ENCODE measurements around the gene TINCR. TPM values are rescaled to one million over a fixed set of nuclear protein-coding genes. Genes with fewer than 3 reads are reported as not detected.

Gene TINCR
- total and polyA plus RNA-seq, 2 of the 13 experiments (the other 11 are each of a cell fraction or from before 2014, with no cell fraction given) = 0.17 to 0.33 TPM

GRCh38 chr19:5554828-5555227 is 12.9 kb downstream of the TINCR start:
- TF ChIP-seq PBX2 (CRISPR knock-in tag; IDR thresholded peaks at IDR 0.05) (no peak), ZUFSP (CRISPR knock-in tag; IDR thresholded peaks at IDR 0.05; ENCODE audit: borderline replicate concordance) (no peak)
- Histone ChIP-seq H4K20me1 (ENCODE audit: insufficient read depth, low read length) (no peaks in the 10 kb centered on the region), H2AFZ (ENCODE audit: low read length) (no peak overlapping the region), H3K79me2 (ENCODE audit: insufficient read depth, low read length) (no peaks in the 10 kb centered on the region), H3K9ac (ENCODE audit: insufficient read depth, low read depth, low read length) (no peak overlapping the region), H3K27ac (ENCODE audit: extremely low read length, insufficient read depth, low read length) (no peak overlapping the region), H3K4me3 (replicated peaks in 1 of 3; ENCODE audit: insufficient read depth in 1 of 3, low read depth in 2 of 3, low read length in 3 of 3) (no peak overlapping the region), H3K4me1 (ENCODE audit: insufficient read depth, low read length) (no peaks in the 10 kb centered on the region), H3K4me2 (ENCODE audit: low read depth, low read length) (no peak overlapping the region), H3K27me3 (ENCODE audit: control insufficient read depth in 1 of 2, insufficient read depth in 2 of 2, low read length in 2 of 2) (peaks cover 0 to 6% of the 10 kb centered on the region in 2 experiments; a peak in 2 of 5 replicates), H3K36me3 (replicated peaks in 1 of 2; ENCODE audit: control insufficient read depth in 1 of 2, insufficient read depth in 2 of 2, low read length in 2 of 2) (no peaks in the 10 kb centered on the region), H3K9me3 (ENCODE audit: low read length) (no peaks in the 10 kb centered on the region)
- ATAC-seq (no peak), DNase-seq (ENCODE audit: low spot score) (no peak), FAIRE-seq (no peak)
- ChIA-PET POLR2A (no interaction called here), CTCF (ENCODE audit: low intra/inter-chr PET ratio, low total read pairs) (no interaction called here)
- in situ Hi-C loops (cut with HindIII; ENCODE audit: extremely low pct_ligation_motif_present, low pct_unique_long_range_greater_than_20kb) (no loop called here), intact Hi-C loops (cut with micrococcal nuclease; ENCODE audit: unreplicated experiment) (no loop called here)
- BruUV-seq (replicated peaks) = no TSS peak
- WGBS (ENCODE audit: low lambda C conversion rate) = 28% methylated on average over 5 of the region's 5 CpGs

GRCh38 chr19:5553892-5554291 is 13.9 kb downstream of the TINCR start:
- Histone ChIP-seq H3K4me2 (ENCODE audit: low read depth, low read length) (no peak overlapping the region), H3K4me1 (ENCODE audit: insufficient read depth, low read length) (no peaks in the 10 kb centered on the region), H3K79me2 (ENCODE audit: insufficient read depth, low read length) (no peaks in the 10 kb centered on the region), H2AFZ (ENCODE audit: low read length) (no peak overlapping the region), H3K27me3 (ENCODE audit: control insufficient read depth in 1 of 2, insufficient read depth in 2 of 2, low read length in 2 of 2) (peaks cover 0 to 6% of the 10 kb centered on the region in 2 experiments; a peak in 2 of 5 replicates), H3K9me3 (ENCODE audit: low read length) (no peaks in the 10 kb centered on the region), H3K9ac (ENCODE audit: insufficient read depth, low read depth, low read length) (no peak overlapping the region), H3K27ac (ENCODE audit: extremely low read length, insufficient read depth, low read length) (no peak overlapping the region), H4K20me1 (ENCODE audit: insufficient read depth, low read length) (no peaks in the 10 kb centered on the region), H3K36me3 (replicated peaks in 1 of 2; ENCODE audit: control insufficient read depth in 1 of 2, insufficient read depth in 2 of 2, low read length in 2 of 2) (no peaks in the 10 kb centered on the region), H3K4me3 (replicated peaks in 1 of 3; ENCODE audit: insufficient read depth in 1 of 3, low read depth in 2 of 3, low read length in 3 of 3) (no peak overlapping the region)
- in situ Hi-C loops (cut with HindIII; ENCODE audit: extremely low pct_ligation_motif_present, low pct_unique_long_range_greater_than_20kb) = no loop called here
- 63% methylated on average over 9 of the region's 9 CpGs for WGBS (ENCODE audit: low lambda C conversion rate)
- no TSS peak for BruUV-seq (replicated peaks)
- POLR2A ChIA-PET = no interaction called here
- CTCF ChIA-PET (ENCODE audit: low intra/inter-chr PET ratio, low total read pairs) = no interaction called here
- FAIRE-seq (no peak), ATAC-seq (no peak), DNase-seq (ENCODE audit: low spot score) (no peak)
- intact Hi-C loops (cut with micrococcal nuclease; ENCODE audit: unreplicated experiment) = no loop called here
- TF ChIP-seq ZNF17 (CRISPR knock-in tag; IDR thresholded peaks at IDR 0.05) = no peak
- TF ChIP-seq ATF7-NPFF (CRISPR knock-in tag; IDR thresholded peaks at IDR 0.05; ENCODE audit: low read depth) = no peak
- TF ChIP-seq ZBTB7B (CRISPR knock-in tag; IDR thresholded peaks at IDR 0.05) = no peak
- no peak for TF ChIP-seq ZBTB4 (CRISPR knock-in tag; IDR thresholded peaks at IDR 0.05; ENCODE audit: borderline replicate concordance)
- peak; percentile 50; the same call in 1 of the 2 replicates for TF ChIP-seq ZNF768 (CRISPR knock-in tag; IDR thresholded peaks at IDR 0.05)
- no peak for TF ChIP-seq ZNF18 (CRISPR knock-in tag; IDR thresholded peaks at IDR 0.05; ENCODE audit: insufficient replicate concordance)
- no peak for TF ChIP-seq ZNF660 (CRISPR knock-in tag; IDR thresholded peaks at IDR 0.05; ENCODE audit: borderline replicate concordance, low read depth)

Measured in HepG2 (cell line).